Activated CD4-positive, CD25-positive, alpha-beta regulatory T cell (primary cell): ENCODE measurements around the gene TMEM204.

Source experiments
- DNase-seq, 4 experiments: peaks; one replicate each; lab custom pipeline; 2025; lab: John Stamatoyannopoulos, UW

The TMEM204 gene

GRCh38 chr16:1557576-1557975, 24.1 kb downstream of the TMEM204 start:
- no peak for DNase-seq

- DNase-seq, result no peak
Observed at GRCh38 chr16:1559446-1559975, 26.0 kb downstream of the TMEM204 start.

- DNase-seq, result no peak
Observed at GRCh38 chr16:1560153-1560552, 26.7 kb downstream of the TMEM204 start.

- DNase-seq, result no peak
Observed at GRCh38 chr16:1560866-1561265, 27.4 kb downstream of the TMEM204 start.

GRCh38 chr16:1561266-1561665, 27.8 kb downstream of the TMEM204 start:
- DNase-seq, result no peak

GRCh38 chr16:1561836-1562235, 28.4 kb downstream of the TMEM204 start:
- DNase-seq, result no peak

GRCh38 chr16:1563786-1564185, 30.3 kb downstream of the TMEM204 start:
- no peak for DNase-seq

- DNase-seq, result no peak
Observed at GRCh38 chr16:1564325-1564724, 30.9 kb downstream of the TMEM204 start.

GRCh38 chr16:1565083-1565805, 31.8 kb downstream of the TMEM204 start:
- DNase-seq, result no peak

- no peak for DNase-seq
Observed at GRCh38 chr16:1567988-1568387, 34.5 kb downstream of the TMEM204 start.

- no peak for DNase-seq
Observed at GRCh38 chr16:1571012-1571671, 37.7 kb downstream of the TMEM204 start.

GRCh38 chr16:1572673-1573072, 39.2 kb downstream of the TMEM204 start:
- no peak for DNase-seq

- DNase-seq, result no peak
Observed at GRCh38 chr16:1573301-1573700, 39.8 kb downstream of the TMEM204 start.

GRCh38 chr16:1575578-1575977, 42.1 kb downstream of the TMEM204 start:
- no peak for DNase-seq

- no peak for DNase-seq
Observed at GRCh38 chr16:1579214-1579613, 45.7 kb downstream of the TMEM204 start.

GRCh38 chr16:1580256-1580655, 46.8 kb downstream of the TMEM204 start:
- DNase-seq, result no peak

GRCh38 chr16:1580956-1581355, 47.5 kb downstream of the TMEM204 start:
- no peak for DNase-seq

GRCh38 chr16:1581804-1582203, 48.3 kb downstream of the TMEM204 start:
- no peak for DNase-seq

GRCh38 chr16:1583180-1583579, 49.7 kb downstream of the TMEM204 start:
- DNase-seq, result no peak

- DNase-seq, result no peak
Observed at GRCh38 chr16:1584926-1585484, 51.5 kb downstream of the TMEM204 start.

- DNase-seq, result no peak
Observed at GRCh38 chr16:1590366-1590765, 56.9 kb downstream of the TMEM204 start.

GRCh38 chr16:1590930-1591705, 57.7 kb downstream of the TMEM204 start:
- no peak for DNase-seq
